Esophagus squamous epithelium (tissue), 5 donors: ENCODE data around the gene DIS3L2. TPM values are rescaled to one million over a fixed set of nuclear protein-coding genes. Genes with fewer than 3 reads are reported as not detected.

Experiments
- DNase-seq: peaks from one replicate; lab custom pipeline; 2025; lab: John Stamatoyannopoulos, UW
- H3K27ac ChIP-seq, 4 donors: fragments of 200-600 bp; sonication (generic); one replicate each; pipeline ENCODE4 v1.5.1; 2016 to 2019; ENCODE audit warnings: mild to moderate bottlenecking in 1 of 4
- H3K27me3 ChIP-seq, 4 donors: fragments of 200-600 bp; sonication (generic); 1 replicate in 3 of 4; 2 replicates in 1 of 4; pipeline versions ENCODE4 v1.5.1 to v1.6.0; 2017 to 2021; ENCODE audit warnings: antibody characterized with exemption in 1 of 4
- H3K36me3 ChIP-seq, 3 donors: fragments of 200-600 bp; sonication (generic); one replicate each; pipeline ENCODE4 v1.5.1; 2016 to 2019
- H3K4me1 ChIP-seq, 3 donors: fragments of 200-600 bp; sonication (generic); one replicate each; pipeline ENCODE4 v1.5.1; 2017 to 2019
- H3K4me3 ChIP-seq, 4 donors: fragments of 200-600 bp; sonication (generic); 1 replicate in 3 of 4; 2 replicates in 1 of 4; pipeline ENCODE4 v1.5.1; 2016 to 2019; ENCODE audit warnings: mild to moderate bottlenecking in 2 of 4, moderate library complexity in 1 of 4
- H3K9me3 ChIP-seq, 3 donors: fragments of 200-600 bp; sonication (generic); one replicate each; pipeline ENCODE4 v1.5.1; 2016 to 2019
- CTCF ChIP-seq, 6 experiments: fragments of 450-650 bp in 4 of 6; fragments of 200-600 bp in 2 of 6; sonication (generic) in 2 of 6; IDR thresholded peaks; one replicate each; pipeline ENCODE4 v1.5.1; 2016 to 2019; ENCODE audit warnings: antibody characterized with exemption in 6 of 6, mild to moderate bottlenecking in 4 of 6, moderate library complexity in 4 of 6
- POLR2A ChIP-seq, 4 donors: fragments of 450-650 bp; IDR thresholded peaks; one replicate each; pipeline ENCODE4 v1.6.1; 2017; ENCODE audit warnings: antibody characterized with exemption in 4 of 4, mild to moderate bottlenecking in 4 of 4, moderate library complexity in 3 of 4
- WGBS, 2 donors: methylation state at CpG; one replicate each; pipeline ENCODE4 v1.1.5; 2018; 5-methylcytosine and 5-hydroxymethylcytosine counted together
- intact Hi-C: fragments of 100-400 bp; cut with DNase I; formaldehyde crosslinking; loops from one replicate; pipeline ENCODE4 v1.15.0; 2022
- total RNA-seq, 4 donors: library from RNA; depleted of rRNA; stranded (reverse); fragments of >200 nt; gene quantifications; one replicate each; pipeline ENCODE4 v1.1.0, GENCODE V29; 2016
- donor health status: DM: yes; HTN: yes; CAD: no.

Gene DIS3L2
- total RNA-seq, 4 donors from 2014 or later: 14.5 to 42.8 (median 32.4) TPM

GRCh38 chr2:232340171-232340935 lies 378.8 kb downstream of the DIS3L2 start:
- WGBS, 2 donors: 80 to 83% methylated on average over 3 to 6 of the region's 14 CpGs
- H3K36me3 ChIP-seq: peaks cover 0 to 22% (median 14%) of the 10 kb centered on the region in 3 donors
- no peaks in the 10 kb centered on the region for H3K27me3 ChIP-seq
- intact Hi-C loops: no loop called here
- no peaks in the 10 kb centered on the region for H3K4me1 ChIP-seq
- no peak overlapping the region for H3K4me3 ChIP-seq
- TF ChIP-seq CTCF (IDR thresholded peaks at IDR 0.05) (no peak), POLR2A (IDR thresholded peaks at IDR 0.05) (no peak)
- DNase-seq: no peak
- H3K27ac ChIP-seq: no peak overlapping the region
- no peaks in the 10 kb centered on the region for H3K9me3 ChIP-seq

GRCh38 chr2:232341061-232341738 lies 379.7 kb downstream of the DIS3L2 start:
- H3K27ac ChIP-seq: no peak overlapping the region
- H3K4me1 ChIP-seq: no peaks in the 10 kb centered on the region
- TF ChIP-seq CTCF (IDR thresholded peaks at IDR 0.05) (no peak), POLR2A (IDR thresholded peaks at IDR 0.05) (no peak)
- peaks cover 0 to 13% (median 6%) of the 10 kb centered on the region in 3 donors for H3K36me3 ChIP-seq
- intact Hi-C loops: no loop called here
- WGBS, 2 donors: 87 to 90% methylated on average over 14 to 17 of the region's 17 CpGs
- DNase-seq: no peak
- H3K9me3 ChIP-seq: no peaks in the 10 kb centered on the region
- H3K27me3 ChIP-seq: no peaks in the 10 kb centered on the region
- H3K4me3 ChIP-seq: no peak overlapping the region

GRCh38 chr2:232341739-232342126 lies 380.2 kb downstream of the DIS3L2 start:
- Histone ChIP-seq H3K36me3 (peaks cover 0 to 8% (median under 1%) of the 10 kb centered on the region in 3 donors), H3K27ac (no peak overlapping the region), H3K9me3 (no peaks in the 10 kb centered on the region), H3K4me3 (no peak overlapping the region), H3K27me3 (no peaks in the 10 kb centered on the region), H3K4me1 (no peaks in the 10 kb centered on the region)
- intact Hi-C loops: no loop called here
- DNase-seq: no peak
- TF ChIP-seq POLR2A (IDR thresholded peaks at IDR 0.05) (no peak), CTCF (IDR thresholded peaks at IDR 0.05) (no peak)
- WGBS, 2 donors: 79 to 95% methylated on average over 2 to 4 of the region's 4 CpGs

GRCh38 chr2:232342635-232343565 lies 381.4 kb downstream of the DIS3L2 start:
- intact Hi-C loops: no loop called here
- Histone ChIP-seq H3K27me3 (no peaks in the 10 kb centered on the region), H3K36me3 (no peaks in the 10 kb centered on the region), H3K9me3 (no peaks in the 10 kb centered on the region), H3K4me1 (no peaks in the 10 kb centered on the region), H3K27ac (no peak overlapping the region), H3K4me3 (no peak overlapping the region)
- no peak for DNase-seq
- TF ChIP-seq CTCF (IDR thresholded peaks at IDR 0.05) (no peak), POLR2A (IDR thresholded peaks at IDR 0.05) (no peak)
- 72 to 86% methylated on average over 10 to 12 of the region's 19 CpGs for WGBS, 2 donors
